Neuronal stem cell (in vitro differentiated cells): Measurements from ENCODE around the gene IDNK.

Experiments used
- DNase-seq: peaks from one replicate; pipeline ENCODE4 v3.0.0-alpha.2; 2013; ENCODE audit warnings: low spot score
- H2AFZ ChIP-seq: one replicate; pipeline ENCODE4 v1.6.1; 2013; ENCODE audit warnings: mild to moderate bottlenecking, low read length, inconsistent platforms
- H2AK5ac ChIP-seq: 2 replicates; pipeline ENCODE4 v1.6.1; 2013; ENCODE audit warnings: low read depth, mild to moderate bottlenecking, inconsistent platforms, low read length, moderate library complexity, mixed read lengths
- H2BK120ac ChIP-seq: 2 replicates; pipeline ENCODE4 v1.6.1; 2013; ENCODE audit warnings: low read depth, mild to moderate bottlenecking, inconsistent platforms, low read length, moderate library complexity, mixed read lengths
- H2BK12ac ChIP-seq: one replicate; pipeline ENCODE4 v1.6.1; 2013; ENCODE audit warnings: low read length, inconsistent platforms
- H2BK15ac ChIP-seq: 2 replicates; pipeline ENCODE4 v1.6.1; 2013; ENCODE audit warnings: mild to moderate bottlenecking, low read length, inconsistent platforms, mixed read lengths
- H2BK5ac ChIP-seq: one replicate; pipeline ENCODE4 v1.6.1; 2013; ENCODE audit warnings: inconsistent platforms, mild to moderate bottlenecking, low read length, moderate library complexity
- H3K14ac ChIP-seq: one replicate; pipeline ENCODE4 v1.6.1; 2013; ENCODE audit warnings: low read length, inconsistent platforms
- H3K18ac ChIP-seq: 2 replicates; pipeline ENCODE4 v1.6.1; 2013; ENCODE audit warnings: low read length, inconsistent platforms
- H3K23ac ChIP-seq: 2 replicates; pipeline ENCODE4 v1.6.1; 2013; ENCODE audit warnings: low read depth, mild to moderate bottlenecking, mixed read lengths, low read length, inconsistent platforms; ENCODE audit not compliant: poor library complexity
- H3K27ac ChIP-seq: replicated peaks from 3 replicates; pipeline ENCODE4 v1.5.1; 2013; ENCODE audit warnings: low read length, inconsistent platforms
- H3K27me3 ChIP-seq, 3 experiments: 2 replicates each; pipeline ENCODE4 v1.6.1; 2013; ENCODE audit warnings: low read length in 3 of 3, mild to moderate bottlenecking in 2 of 3, inconsistent platforms in 1 of 3, low read depth in 1 of 3, mixed read lengths in 1 of 3, moderate library complexity in 1 of 3; ENCODE audit not compliant: control insufficient read depth in 3 of 3, insufficient read depth in 3 of 3
- H3K36me3 ChIP-seq, 2 donors: replicated peaks in 1 of 2; 2 replicates each; pipeline ENCODE4 v1.6.1; 2013; ENCODE audit warnings: low read length in 2 of 2; ENCODE audit not compliant: control insufficient read depth in 2 of 2, insufficient read depth in 2 of 2
- H3K4ac ChIP-seq: 2 replicates; pipeline ENCODE4 v1.6.1; 2013; ENCODE audit warnings: inconsistent platforms, mild to moderate bottlenecking, low read length, moderate library complexity
- H3K4me1 ChIP-seq, 2 donors: 1 replicate in 1 of 2; 2 replicates in 1 of 2; pipeline ENCODE4 v1.6.1; 2013; ENCODE audit warnings: low read length in 2 of 2, low read depth in 1 of 2; ENCODE audit not compliant: control insufficient read depth in 2 of 2, insufficient read depth in 1 of 2
- H3K4me2 ChIP-seq: one replicate; pipeline ENCODE4 v1.6.1; 2013; ENCODE audit warnings: mild to moderate bottlenecking, low read length, inconsistent platforms; ENCODE audit not compliant: insufficient read depth, poor library complexity, severe bottlenecking
- H3K4me3 ChIP-seq, 2 donors: 2 replicates each; pipeline ENCODE4 v1.5.1; 2013; ENCODE audit warnings: low read length in 2 of 2, mild to moderate bottlenecking in 2 of 2, inconsistent platforms in 1 of 2, moderate library complexity in 1 of 2
- H3K79me1 ChIP-seq: one replicate; pipeline ENCODE4 v1.6.1; 2013; ENCODE audit warnings: low read depth, mild to moderate bottlenecking, inconsistent platforms, low read length, moderate library complexity
- H3K9ac ChIP-seq: one replicate; pipeline ENCODE4 v1.6.1; 2013; ENCODE audit warnings: mild to moderate bottlenecking, low read depth, low read length, inconsistent platforms; ENCODE audit not compliant: poor library complexity
- H3K9me3 ChIP-seq, 2 donors: replicated peaks in 1 of 2; 2 replicates each; pipeline versions ENCODE3 to v1.6.1; 2013; ENCODE audit warnings: low read length in 2 of 2, mild to moderate bottlenecking in 2 of 2, inconsistent platforms in 1 of 2, low read depth in 1 of 2, mixed read lengths in 1 of 2, moderate library complexity in 1 of 2; ENCODE audit not compliant: control insufficient read depth in 2 of 2, insufficient read depth in 1 of 2
- H4K8ac ChIP-seq: one replicate; pipeline ENCODE4 v1.6.1; 2013; ENCODE audit warnings: low read depth, mild to moderate bottlenecking, inconsistent platforms, low read length, moderate library complexity
- H4K91ac ChIP-seq: one replicate; pipeline ENCODE4 v1.6.1; 2013; ENCODE audit warnings: low read length, low read depth, mild to moderate bottlenecking, inconsistent platforms; ENCODE audit not compliant: poor library complexity
- WGBS, 2 donors: extraction: QIAGEN DNeasy Blood & Tissue Kit; methylation state at CpG; one replicate each; pipeline ENCODE4 v1.1.7; 2013; ENCODE audit warnings: missing lambda C conversion rate in 2 of 2, mixed read lengths in 1 of 2; ENCODE audit not compliant: insufficient read length in 2 of 2, insufficient replicate concordance in 1 of 2; ENCODE audit errors: extremely low coverage in 2 of 2; 5-methylcytosine and 5-hydroxymethylcytosine counted together

Gene IDNK

GRCh38 chr9:83633255-83633654 is 10.3 kb downstream of the IDNK start:
- Histone ChIP-seq H3K9me3 (no peaks in the 10 kb centered on the region), H3K23ac (no peak overlapping the region), H3K4ac (no peak overlapping the region), H2BK120ac (no peak overlapping the region), H2BK12ac (no peak overlapping the region), H3K18ac (no peak overlapping the region), H4K91ac (no peak overlapping the region), H2BK15ac (no peak overlapping the region), H2BK5ac (no peak overlapping the region), H3K27ac (no peak overlapping the region), H3K27me3 (no peaks in the 10 kb centered on the region), H3K9ac (no peak overlapping the region), H3K4me3 (no peak overlapping the region), H3K36me3 (peaks cover 5 to 13% of the 10 kb centered on the region in 2 donors), H3K14ac (no peak overlapping the region), H3K4me2 (no peak overlapping the region), H2AK5ac (no peak overlapping the region), H2AFZ (no peak overlapping the region), H3K4me1 (peaks cover 2% of the 10 kb centered on the region in 2 donors), H3K79me1 (no peaks in the 10 kb centered on the region), H4K8ac (no peak overlapping the region)
- no CpG with 5 or more reads among the region's 1 CpG for WGBS, 2 donors
- DNase-seq: no peak

GRCh38 chr9:83633676-83634075 is 10.7 kb downstream of the IDNK start:
- peaks cover 3 to 11% of the 10 kb centered on the region in 2 donors for H3K36me3 ChIP-seq
- no CpG with 5 or more reads among the region's 2 CpGs for WGBS, 2 donors

GRCh38 chr9:83636813-83637212 is 13.9 kb downstream of the IDNK start:
- Histone ChIP-seq H3K4me1 (no peaks in the 10 kb centered on the region), H3K18ac (no peak overlapping the region), H2BK12ac (no peak overlapping the region), H3K14ac (no peak overlapping the region), H2BK5ac (no peak overlapping the region), H2AFZ (no peak overlapping the region), H2BK15ac (no peak overlapping the region), H3K4me2 (no peak overlapping the region), H3K9me3 (no peaks in the 10 kb centered on the region), H3K23ac (no peak overlapping the region), H3K27ac (no peak overlapping the region), H3K27me3 (no peaks in the 10 kb centered on the region), H2AK5ac (no peak overlapping the region), H3K4me3 (no peak overlapping the region), H4K8ac (no peak overlapping the region), H2BK120ac (no peak overlapping the region), H3K79me1 (no peaks in the 10 kb centered on the region), H4K91ac (no peak overlapping the region), H3K9ac (no peak overlapping the region), H3K4ac (no peak overlapping the region), H3K36me3 (peaks cover 0 to 2% of the 10 kb centered on the region in 2 donors)
- DNase-seq: no peak

More at GRCh38 chr9:83633676-83634075, 10.7 kb downstream of the IDNK start:
- no peak overlapping the region for H4K8ac ChIP-seq
- H3K4me3 ChIP-seq: no peak overlapping the region
- no peak overlapping the region for H2BK120ac ChIP-seq
- no peak overlapping the region for H3K4me2 ChIP-seq
- H2BK12ac ChIP-seq: no peak overlapping the region
- no peaks in the 10 kb centered on the region for H3K9me3 ChIP-seq
- no peak overlapping the region for H3K14ac ChIP-seq
- no peak overlapping the region for H2BK5ac ChIP-seq
- no peaks in the 10 kb centered on the region for H3K27me3 ChIP-seq
- peaks cover 2% of the 10 kb centered on the region in 2 donors for H3K4me1 ChIP-seq
- no peak overlapping the region for H3K23ac ChIP-seq
- no peak for DNase-seq
- no peak overlapping the region for H3K18ac ChIP-seq
- H3K27ac ChIP-seq: no peak overlapping the region
- no peak overlapping the region for H4K91ac ChIP-seq
- H3K4ac ChIP-seq: no peak overlapping the region
- no peak overlapping the region for H2AK5ac ChIP-seq
- no peak overlapping the region for H2AFZ ChIP-seq
- H2BK15ac ChIP-seq: no peak overlapping the region
- no peak overlapping the region for H3K9ac ChIP-seq
- no peaks in the 10 kb centered on the region for H3K79me1 ChIP-seq

- H3K23ac ChIP-seq: no peak overlapping the region
- H3K18ac ChIP-seq: no peak overlapping the region
- H3K4ac ChIP-seq: no peak overlapping the region
- H3K27me3 ChIP-seq: no peaks in the 10 kb centered on the region
- H2BK120ac ChIP-seq: no peak overlapping the region
- no peak overlapping the region for H4K8ac ChIP-seq
- no peak overlapping the region for H3K4me2 ChIP-seq
- H2AFZ ChIP-seq: no peak overlapping the region
- WGBS, 2 donors: no CpG with 5 or more reads among the region's 1 CpG
- H2BK5ac ChIP-seq: no peak overlapping the region
- H2BK15ac ChIP-seq: no peak overlapping the region
- no peak overlapping the region for H3K4me3 ChIP-seq
- no peak for DNase-seq
- H3K9ac ChIP-seq: no peak overlapping the region
- no peak overlapping the region for H3K14ac ChIP-seq
- H3K27ac ChIP-seq: no peak overlapping the region
- no peaks in the 10 kb centered on the region for H3K4me1 ChIP-seq
- H3K79me1 ChIP-seq: no peaks in the 10 kb centered on the region
- no peak overlapping the region for H2AK5ac ChIP-seq
- peaks cover 0 to 2% of the 10 kb centered on the region in 2 donors for H3K36me3 ChIP-seq
- H3K9me3 ChIP-seq: no peaks in the 10 kb centered on the region
- H2BK12ac ChIP-seq: no peak overlapping the region
- no peak overlapping the region for H4K91ac ChIP-seq
These were observed 14.4 kb downstream of the IDNK start for GRCh38 chr9:83637389-83637788.
